ENCODE data around the gene RPL23. TPM values are rescaled to one million over a fixed set of nuclear protein-coding genes. Genes with fewer than 3 reads are reported as not detected.

RPL23 gene
- total and polyA plus RNA-seq, 9 of the 15 experiments (the other 6 are each of a cell fraction or from before 2014, with no cell fraction given), result 1,745 to 3,667 (median 3,096) TPM

DNA sequence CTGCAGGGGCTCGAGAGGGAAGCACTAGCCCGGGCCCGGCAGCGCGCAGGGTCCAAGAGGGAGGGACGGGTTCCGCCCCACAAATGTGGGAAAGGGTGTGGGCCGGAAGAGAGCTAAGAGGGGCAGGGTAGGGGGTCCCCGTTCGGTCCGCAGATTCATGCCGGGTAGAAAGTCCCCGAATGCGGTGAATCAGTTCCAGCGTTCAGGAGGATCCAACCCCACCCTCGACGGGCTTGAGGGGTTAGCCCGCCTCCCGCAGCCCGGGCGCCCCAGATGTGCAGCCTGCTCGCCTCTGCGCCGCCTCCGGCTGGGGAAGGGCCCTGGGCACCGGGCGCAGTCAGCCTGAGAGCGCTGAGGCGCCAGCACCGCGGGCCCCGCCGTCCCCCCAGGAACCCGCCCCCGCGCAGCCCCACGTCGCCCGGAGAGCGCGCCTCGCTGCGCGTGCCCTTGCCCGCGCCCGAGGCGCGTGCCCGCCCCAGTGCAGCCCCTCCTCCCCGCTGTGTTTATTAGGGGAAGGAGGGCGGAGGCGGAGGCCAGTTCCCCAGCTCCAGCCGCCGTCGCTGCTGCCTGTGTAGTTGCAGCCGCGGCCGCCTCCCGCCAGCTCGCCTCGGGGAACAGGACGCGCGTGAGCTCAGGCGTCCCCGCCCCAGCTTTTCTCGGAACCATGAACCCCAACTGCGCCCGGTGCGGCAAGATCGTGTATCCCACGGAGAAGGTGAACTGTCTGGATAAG, 16.2 kb upstream of the RPL23 start, which contains the start of gene LASP1 (continued):
- TF ChIP-seq ZNF274 (IDR thresholded peaks at IDR 0.05; ENCODE audit: borderline replicate concordance, low read depth, low read length) (no peak), PHB (CRISPR knock-in tag; IDR thresholded peaks at IDR 0.05) (0 out of 2 replicates have a peak, but pooled peaks have one; percentile 77), ZNF197 (CRISPR knock-in tag; IDR thresholded peaks at IDR 0.05; ENCODE audit: low read depth) (peak; percentile 92), MAFF (IDR thresholded peaks at IDR 0.05; ENCODE audit: low read length) (no peak), ZNF165 (CRISPR knock-in tag; IDR thresholded peaks at IDR 0.05; ENCODE audit: borderline replicate concordance) (0 out of 2 replicates have a peak, but pooled peaks have one; percentile 20), CBFA2T2 (conservative IDR thresholded peaks at IDR 0.05) (no peak), KLF1 (tag; IDR thresholded peaks at IDR 0.05) (no peak; the same call in 1 of the 2 replicates), CBX8 (IDR thresholded peaks at IDR 0.05; ENCODE audit: borderline replicate concordance, extremely low read depth, low read depth, low read length, poor library complexity, severe bottlenecking) (no peak), MEF2A (IDR thresholded peaks at IDR 0.05; ENCODE audit: control insufficient read depth, low read depth, low read length) (no peak), SRSF3 (IDR thresholded peaks at IDR 0.05; ENCODE audit: insufficient read depth, low read length) (no peak)
- TF ChIP-seq, protein P1, sequence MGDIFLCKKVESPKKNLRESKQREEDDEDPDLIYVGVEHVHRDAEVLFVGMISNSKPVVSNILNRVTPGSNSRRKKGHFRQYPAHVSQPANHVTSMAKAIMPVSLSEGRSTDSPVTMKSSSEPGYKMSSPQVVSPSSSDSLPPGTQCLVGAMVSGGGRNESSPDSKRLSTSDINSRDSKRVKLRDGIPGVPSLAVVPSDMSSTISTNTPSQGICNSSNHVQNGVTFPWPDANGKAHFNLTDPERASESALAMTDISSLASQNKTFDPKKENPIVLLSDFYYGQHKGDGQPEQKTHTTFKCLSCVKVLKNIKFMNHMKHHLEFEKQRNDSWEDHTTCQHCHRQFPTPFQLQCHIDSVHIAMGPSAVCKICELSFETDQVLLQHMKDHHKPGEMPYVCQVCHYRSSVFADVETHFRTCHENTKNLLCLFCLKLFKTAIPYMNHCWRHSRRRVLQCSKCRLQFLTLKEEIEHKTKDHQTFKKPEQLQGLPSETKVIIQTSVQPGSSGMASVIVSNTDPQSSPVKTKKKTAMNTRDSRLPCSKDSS (IDR thresholded peaks at IDR 0.05; ENCODE audit: low read depth, partially characterized antibody), result no peak
- TF ChIP-seq, protein P2, sequence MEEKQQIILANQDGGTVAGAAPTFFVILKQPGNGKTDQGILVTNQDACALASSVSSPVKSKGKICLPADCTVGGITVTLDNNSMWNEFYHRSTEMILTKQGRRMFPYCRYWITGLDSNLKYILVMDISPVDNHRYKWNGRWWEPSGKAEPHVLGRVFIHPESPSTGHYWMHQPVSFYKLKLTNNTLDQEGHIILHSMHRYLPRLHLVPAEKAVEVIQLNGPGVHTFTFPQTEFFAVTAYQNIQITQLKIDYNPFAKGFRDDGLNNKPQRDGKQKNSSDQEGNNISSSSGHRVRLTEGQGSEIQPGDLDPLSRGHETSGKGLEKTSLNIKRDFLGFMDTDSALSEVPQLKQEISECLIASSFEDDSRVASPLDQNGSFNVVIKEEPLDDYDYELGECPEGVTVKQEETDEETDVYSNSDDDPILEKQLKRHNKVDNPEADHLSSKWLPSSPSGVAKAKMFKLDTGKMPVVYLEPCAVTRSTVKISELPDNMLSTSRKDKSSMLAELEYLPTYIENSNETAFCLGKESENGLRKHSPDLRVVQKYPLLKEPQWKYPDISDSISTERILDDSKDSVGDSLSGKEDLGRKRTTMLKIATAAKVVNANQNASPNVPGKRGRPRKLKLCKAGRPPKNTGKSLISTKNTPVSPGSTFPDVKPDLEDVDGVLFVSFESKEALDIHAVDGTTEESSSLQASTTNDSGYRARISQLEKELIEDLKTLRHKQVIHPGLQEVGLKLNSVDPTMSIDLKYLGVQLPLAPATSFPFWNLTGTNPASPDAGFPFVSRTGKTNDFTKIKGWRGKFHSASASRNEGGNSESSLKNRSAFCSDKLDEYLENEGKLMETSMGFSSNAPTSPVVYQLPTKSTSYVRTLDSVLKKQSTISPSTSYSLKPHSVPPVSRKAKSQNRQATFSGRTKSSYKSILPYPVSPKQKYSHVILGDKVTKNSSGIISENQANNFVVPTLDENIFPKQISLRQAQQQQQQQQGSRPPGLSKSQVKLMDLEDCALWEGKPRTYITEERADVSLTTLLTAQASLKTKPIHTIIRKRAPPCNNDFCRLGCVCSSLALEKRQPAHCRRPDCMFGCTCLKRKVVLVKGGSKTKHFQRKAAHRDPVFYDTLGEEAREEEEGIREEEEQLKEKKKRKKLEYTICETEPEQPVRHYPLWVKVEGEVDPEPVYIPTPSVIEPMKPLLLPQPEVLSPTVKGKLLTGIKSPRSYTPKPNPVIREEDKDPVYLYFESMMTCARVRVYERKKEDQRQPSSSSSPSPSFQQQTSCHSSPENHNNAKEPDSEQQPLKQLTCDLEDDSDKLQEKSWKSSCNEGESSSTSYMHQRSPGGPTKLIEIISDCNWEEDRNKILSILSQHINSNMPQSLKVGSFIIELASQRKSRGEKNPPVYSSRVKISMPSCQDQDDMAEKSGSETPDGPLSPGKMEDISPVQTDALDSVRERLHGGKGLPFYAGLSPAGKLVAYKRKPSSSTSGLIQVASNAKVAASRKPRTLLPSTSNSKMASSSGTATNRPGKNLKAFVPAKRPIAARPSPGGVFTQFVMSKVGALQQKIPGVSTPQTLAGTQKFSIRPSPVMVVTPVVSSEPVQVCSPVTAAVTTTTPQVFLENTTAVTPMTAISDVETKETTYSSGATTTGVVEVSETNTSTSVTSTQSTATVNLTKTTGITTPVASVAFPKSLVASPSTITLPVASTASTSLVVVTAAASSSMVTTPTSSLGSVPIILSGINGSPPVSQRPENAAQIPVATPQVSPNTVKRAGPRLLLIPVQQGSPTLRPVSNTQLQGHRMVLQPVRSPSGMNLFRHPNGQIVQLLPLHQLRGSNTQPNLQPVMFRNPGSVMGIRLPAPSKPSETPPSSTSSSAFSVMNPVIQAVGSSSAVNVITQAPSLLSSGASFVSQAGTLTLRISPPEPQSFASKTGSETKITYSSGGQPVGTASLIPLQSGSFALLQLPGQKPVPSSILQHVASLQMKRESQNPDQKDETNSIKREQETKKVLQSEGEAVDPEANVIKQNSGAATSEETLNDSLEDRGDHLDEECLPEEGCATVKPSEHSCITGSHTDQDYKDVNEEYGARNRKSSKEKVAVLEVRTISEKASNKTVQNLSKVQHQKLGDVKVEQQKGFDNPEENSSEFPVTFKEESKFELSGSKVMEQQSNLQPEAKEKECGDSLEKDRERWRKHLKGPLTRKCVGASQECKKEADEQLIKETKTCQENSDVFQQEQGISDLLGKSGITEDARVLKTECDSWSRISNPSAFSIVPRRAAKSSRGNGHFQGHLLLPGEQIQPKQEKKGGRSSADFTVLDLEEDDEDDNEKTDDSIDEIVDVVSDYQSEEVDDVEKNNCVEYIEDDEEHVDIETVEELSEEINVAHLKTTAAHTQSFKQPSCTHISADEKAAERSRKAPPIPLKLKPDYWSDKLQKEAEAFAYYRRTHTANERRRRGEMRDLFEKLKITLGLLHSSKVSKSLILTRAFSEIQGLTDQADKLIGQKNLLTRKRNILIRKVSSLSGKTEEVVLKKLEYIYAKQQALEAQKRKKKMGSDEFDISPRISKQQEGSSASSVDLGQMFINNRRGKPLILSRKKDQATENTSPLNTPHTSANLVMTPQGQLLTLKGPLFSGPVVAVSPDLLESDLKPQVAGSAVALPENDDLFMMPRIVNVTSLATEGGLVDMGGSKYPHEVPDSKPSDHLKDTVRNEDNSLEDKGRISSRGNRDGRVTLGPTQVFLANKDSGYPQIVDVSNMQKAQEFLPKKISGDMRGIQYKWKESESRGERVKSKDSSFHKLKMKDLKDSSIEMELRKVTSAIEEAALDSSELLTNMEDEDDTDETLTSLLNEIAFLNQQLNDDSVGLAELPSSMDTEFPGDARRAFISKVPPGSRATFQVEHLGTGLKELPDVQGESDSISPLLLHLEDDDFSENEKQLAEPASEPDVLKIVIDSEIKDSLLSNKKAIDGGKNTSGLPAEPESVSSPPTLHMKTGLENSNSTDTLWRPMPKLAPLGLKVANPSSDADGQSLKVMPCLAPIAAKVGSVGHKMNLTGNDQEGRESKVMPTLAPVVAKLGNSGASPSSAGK (IDR thresholded peaks at IDR 0.05), result no peak
- TF ChIP-seq, protein P3, sequence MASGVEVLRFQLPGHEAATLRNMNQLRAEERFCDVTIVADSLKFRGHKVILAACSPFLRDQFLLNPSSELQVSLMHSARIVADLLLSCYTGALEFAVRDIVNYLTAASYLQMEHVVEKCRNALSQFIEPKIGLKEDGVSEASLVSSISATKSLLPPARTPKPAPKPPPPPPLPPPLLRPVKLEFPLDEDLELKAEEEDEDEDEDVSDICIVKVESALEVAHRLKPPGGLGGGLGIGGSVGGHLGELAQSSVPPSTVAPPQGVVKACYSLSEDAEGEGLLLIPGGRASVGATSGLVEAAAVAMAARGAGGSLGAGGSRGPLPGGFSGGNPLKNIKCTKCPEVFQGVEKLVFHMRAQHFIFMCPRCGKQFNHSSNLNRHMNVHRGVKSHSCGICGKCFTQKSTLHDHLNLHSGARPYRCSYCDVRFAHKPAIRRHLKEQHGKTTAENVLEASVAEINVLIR (CRISPR knock-in tag; IDR thresholded peaks at IDR 0.05), result no peak
